Measurements from ENCODE around the gene MAGI2. TPM values are rescaled to one million over a fixed set of nuclear protein-coding genes. Genes with fewer than 3 reads are reported as not detected.

Gene MAGI2
- total RNA-seq, 1 donor = 18.8 TPM

DNA sequence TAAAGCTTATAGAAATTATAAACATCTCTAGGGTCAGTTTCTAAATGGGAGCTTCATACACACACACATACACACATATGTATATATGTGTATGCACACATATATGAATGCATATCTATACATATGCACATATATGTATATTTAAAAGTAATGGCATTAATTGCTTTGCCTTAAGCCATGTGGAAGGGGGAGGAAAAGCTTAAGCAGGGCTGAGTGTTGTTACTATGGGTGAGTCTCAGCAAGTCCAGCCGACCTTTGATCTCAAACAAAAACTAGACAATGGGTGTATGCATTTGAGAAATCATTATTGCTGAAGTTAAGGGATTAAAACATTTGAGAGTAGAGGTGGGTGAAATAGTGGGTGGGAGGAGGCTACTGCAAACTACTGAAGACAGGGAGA lies 546.7 kb downstream of the MAGI2 start:
- no peak for DNase-seq (ENCODE audit: insufficient read length, low spot score, missing footprints)
- no peak overlapping the region for H3K4me2 ChIP-seq (ENCODE audit: insufficient read depth, low read length)

DNA sequence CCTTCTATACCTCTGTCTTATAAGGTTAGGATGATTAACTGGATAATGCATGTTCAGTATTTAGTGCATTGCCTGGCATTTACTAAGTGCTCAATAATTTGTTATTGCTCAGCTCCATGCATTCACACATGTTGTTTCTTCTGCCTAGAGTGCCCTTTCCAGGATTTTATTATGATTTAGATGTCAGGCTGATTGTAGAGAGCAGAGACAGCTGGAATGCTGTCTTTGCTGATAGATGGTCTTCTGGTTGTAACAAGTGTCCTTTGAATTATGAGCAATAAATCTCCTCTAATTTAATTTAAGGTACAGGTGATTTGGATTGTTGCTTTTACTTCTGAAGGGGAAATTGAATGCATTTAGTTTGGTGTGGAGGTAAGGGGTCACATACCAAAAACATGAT lies 548.0 kb downstream of the MAGI2 start:
- no peaks in the 10 kb centered on the region for H3K9me3 ChIP-seq (ENCODE audit: low read depth, low read length)
- no peaks in the 10 kb centered on the region for H3K36me3 ChIP-seq (ENCODE audit: insufficient read depth, low read length)

More for the DNA sequence above, 546.7 kb downstream of the MAGI2 start:
- no peaks in the 10 kb centered on the region for H3K27me3 ChIP-seq (ENCODE audit: insufficient read depth, low read length)
- H3K27ac ChIP-seq (ENCODE audit: low read depth, low read length) = no peak overlapping the region
- H3K4me1 ChIP-seq (ENCODE audit: insufficient read depth, low read length) = no peaks in the 10 kb centered on the region
- no peak overlapping the region for H2AFZ ChIP-seq (ENCODE audit: low read length)
- no peaks in the 10 kb centered on the region for H4K20me1 ChIP-seq (ENCODE audit: insufficient read depth, low read length)
- H3K4me3 ChIP-seq (ENCODE audit: insufficient read depth, low read length) = no peak overlapping the region
- H3K36me3 ChIP-seq (ENCODE audit: insufficient read depth, low read length) = no peaks in the 10 kb centered on the region
- H3K79me2 ChIP-seq (ENCODE audit: insufficient read depth, low read length) = no peaks in the 10 kb centered on the region
- H3K9me3 ChIP-seq (ENCODE audit: low read depth, low read length) = no peaks in the 10 kb centered on the region
- TF ChIP-seq, protein P1, sequence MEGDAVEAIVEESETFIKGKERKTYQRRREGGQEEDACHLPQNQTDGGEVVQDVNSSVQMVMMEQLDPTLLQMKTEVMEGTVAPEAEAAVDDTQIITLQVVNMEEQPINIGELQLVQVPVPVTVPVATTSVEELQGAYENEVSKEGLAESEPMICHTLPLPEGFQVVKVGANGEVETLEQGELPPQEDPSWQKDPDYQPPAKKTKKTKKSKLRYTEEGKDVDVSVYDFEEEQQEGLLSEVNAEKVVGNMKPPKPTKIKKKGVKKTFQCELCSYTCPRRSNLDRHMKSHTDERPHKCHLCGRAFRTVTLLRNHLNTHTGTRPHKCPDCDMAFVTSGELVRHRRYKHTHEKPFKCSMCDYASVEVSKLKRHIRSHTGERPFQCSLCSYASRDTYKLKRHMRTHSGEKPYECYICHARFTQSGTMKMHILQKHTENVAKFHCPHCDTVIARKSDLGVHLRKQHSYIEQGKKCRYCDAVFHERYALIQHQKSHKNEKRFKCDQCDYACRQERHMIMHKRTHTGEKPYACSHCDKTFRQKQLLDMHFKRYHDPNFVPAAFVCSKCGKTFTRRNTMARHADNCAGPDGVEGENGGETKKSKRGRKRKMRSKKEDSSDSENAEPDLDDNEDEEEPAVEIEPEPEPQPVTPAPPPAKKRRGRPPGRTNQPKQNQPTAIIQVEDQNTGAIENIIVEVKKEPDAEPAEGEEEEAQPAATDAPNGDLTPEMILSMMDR (IDR thresholded peaks at IDR 0.05; ENCODE audit: extremely low read depth, low read depth, low read length) = no peak

DNA sequence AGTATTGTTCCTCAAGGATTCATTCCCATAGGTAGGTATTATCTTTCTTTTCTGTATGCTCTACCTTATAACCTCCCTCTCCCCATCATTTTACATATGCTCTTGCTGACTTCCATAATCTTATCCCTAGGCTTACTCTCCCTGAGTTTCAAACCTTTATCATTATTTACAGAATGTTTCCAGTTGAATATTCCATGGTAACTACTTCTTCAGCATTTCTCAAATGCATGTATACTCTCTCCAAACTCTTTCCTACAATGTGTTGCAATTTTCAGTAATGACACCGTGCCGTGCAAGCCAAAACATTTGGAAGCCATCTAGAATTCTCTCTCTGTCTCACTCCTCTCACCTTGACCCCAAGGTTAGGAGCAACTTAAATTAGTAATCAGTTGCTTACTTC lies 548.5 kb downstream of the MAGI2 start:
- TF ChIP-seq, protein P1 (IDR thresholded peaks at IDR 0.05; ENCODE audit: extremely low read depth, low read depth, low read length) = no peak
- Histone ChIP-seq H3K9me3 (ENCODE audit: low read depth, low read length) (no peaks in the 10 kb centered on the region), H3K79me2 (ENCODE audit: insufficient read depth, low read length) (no peaks in the 10 kb centered on the region), H2AFZ (ENCODE audit: low read length) (no peak overlapping the region), H3K27me3 (ENCODE audit: insufficient read depth, low read length) (no peaks in the 10 kb centered on the region), H3K4me1 (ENCODE audit: insufficient read depth, low read length) (no peaks in the 10 kb centered on the region), H4K20me1 (ENCODE audit: insufficient read depth, low read length) (no peaks in the 10 kb centered on the region), H3K36me3 (ENCODE audit: insufficient read depth, low read length) (no peaks in the 10 kb centered on the region), H3K4me3 (ENCODE audit: insufficient read depth, low read length) (no peak overlapping the region), H3K4me2 (ENCODE audit: insufficient read depth, low read length) (no peak overlapping the region), H3K27ac (ENCODE audit: low read depth, low read length) (no peak overlapping the region)
- no peak for DNase-seq (ENCODE audit: insufficient read length, low spot score, missing footprints)

More for the DNA sequence above, 548.0 kb downstream of the MAGI2 start:
- H3K4me2 ChIP-seq (ENCODE audit: insufficient read depth, low read length) = no peak overlapping the region
- H3K4me3 ChIP-seq (ENCODE audit: insufficient read depth, low read length) = no peak overlapping the region
- TF ChIP-seq, protein P1 (IDR thresholded peaks at IDR 0.05; ENCODE audit: extremely low read depth, low read depth, low read length) = no peak
- H3K4me1 ChIP-seq (ENCODE audit: insufficient read depth, low read length) = no peaks in the 10 kb centered on the region
- H3K27me3 ChIP-seq (ENCODE audit: insufficient read depth, low read length) = no peaks in the 10 kb centered on the region
- no peak for DNase-seq (ENCODE audit: insufficient read length, low spot score, missing footprints)
- H3K79me2 ChIP-seq (ENCODE audit: insufficient read depth, low read length) = no peaks in the 10 kb centered on the region
- H2AFZ ChIP-seq (ENCODE audit: low read length) = no peak overlapping the region
- H4K20me1 ChIP-seq (ENCODE audit: insufficient read depth, low read length) = no peaks in the 10 kb centered on the region
- no peak overlapping the region for H3K27ac ChIP-seq (ENCODE audit: low read depth, low read length)

DNA sequence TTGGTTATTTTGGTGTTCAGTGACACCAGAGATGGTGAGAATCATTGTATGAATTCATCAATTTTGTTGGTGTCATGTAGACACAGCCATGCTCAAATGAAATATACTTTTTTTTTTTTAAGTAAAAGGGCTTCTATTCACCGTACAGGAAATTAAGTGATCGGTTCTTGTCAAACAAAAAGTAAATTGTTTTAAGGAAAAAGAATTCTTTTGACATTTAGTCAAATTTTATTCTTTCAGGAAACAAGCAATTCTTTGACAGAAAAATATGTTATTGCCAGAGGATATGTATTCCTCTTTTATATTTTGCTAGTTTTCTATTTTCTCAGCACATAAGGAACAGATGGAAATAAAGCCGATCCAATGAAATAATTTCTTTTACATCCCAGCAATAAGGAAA lies 551.9 kb downstream of the MAGI2 start:
- Histone ChIP-seq H3K27ac (ENCODE audit: low read depth, low read length) (no peak overlapping the region), H3K4me2 (ENCODE audit: insufficient read depth, low read length) (no peak overlapping the region), H3K9me3 (ENCODE audit: low read depth, low read length) (no peaks in the 10 kb centered on the region), H3K36me3 (ENCODE audit: insufficient read depth, low read length) (no peaks in the 10 kb centered on the region), H4K20me1 (ENCODE audit: insufficient read depth, low read length) (no peaks in the 10 kb centered on the region), H3K4me1 (ENCODE audit: insufficient read depth, low read length) (no peaks in the 10 kb centered on the region), H3K79me2 (ENCODE audit: insufficient read depth, low read length) (no peaks in the 10 kb centered on the region), H3K4me3 (ENCODE audit: insufficient read depth, low read length) (no peak overlapping the region), H3K27me3 (ENCODE audit: insufficient read depth, low read length) (no peaks in the 10 kb centered on the region), H2AFZ (ENCODE audit: low read length) (no peak overlapping the region)
- TF ChIP-seq, protein P1 (IDR thresholded peaks at IDR 0.05; ENCODE audit: extremely low read depth, low read depth, low read length) = no peak
- no peak for DNase-seq (ENCODE audit: insufficient read length, low spot score, missing footprints)

Data from osteoblast (primary cell).